Loucy (cell line): ENCODE data around the gene HACD4.

Source experiments
- EZH2phosphoT487 ChIP-seq: fragments of 200-600 bp; IDR thresholded peaks from 2 replicates; pipeline ENCODE4 v1.6.1; 2018; ENCODE audit warnings: antibody characterized with exemption, mild to moderate bottlenecking, moderate library complexity, borderline replicate concordance
- TF ChIP-seq, protein P1 (sequence below): fragments of 200-600 bp; sonication (generic); conservative IDR thresholded peaks from 2 replicates; pipeline ENCODE4 v1.5.1; 2014; ENCODE audit warnings: mild to moderate bottlenecking, antibody characterized with exemption, low read length

DNA sequence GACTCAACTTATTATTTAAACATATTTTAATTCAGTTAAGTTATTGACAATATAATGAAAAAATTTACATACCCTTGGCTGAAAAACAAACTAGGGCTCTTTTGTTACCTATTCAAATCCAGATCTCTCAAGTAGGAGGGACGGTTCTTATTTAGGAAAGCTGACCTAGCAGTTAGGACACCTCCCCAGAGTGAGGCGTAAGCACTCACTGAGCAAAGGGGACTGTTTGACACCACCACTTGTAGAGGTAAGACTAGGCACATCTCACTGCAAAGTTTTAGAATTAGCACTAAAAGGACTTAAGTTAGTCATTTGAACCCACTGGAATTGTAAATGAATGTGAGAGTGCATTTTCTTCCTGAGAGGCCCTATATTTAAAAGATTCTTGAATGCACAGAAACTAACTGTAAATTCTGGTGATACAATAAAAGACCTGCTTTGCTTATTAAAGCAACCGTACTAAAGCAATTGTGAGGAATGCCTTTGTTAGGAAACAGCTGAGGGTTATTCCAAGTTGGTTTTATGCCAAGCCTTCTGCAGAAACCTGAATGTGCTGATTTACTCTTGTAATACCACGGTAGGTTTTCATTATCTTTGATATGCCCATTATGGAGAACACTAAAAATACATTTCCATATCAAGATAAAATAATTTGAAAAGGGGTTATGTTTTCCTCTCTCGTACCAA, 16.2 kb downstream of the HACD4 start:
- TF ChIP-seq, protein P1, sequence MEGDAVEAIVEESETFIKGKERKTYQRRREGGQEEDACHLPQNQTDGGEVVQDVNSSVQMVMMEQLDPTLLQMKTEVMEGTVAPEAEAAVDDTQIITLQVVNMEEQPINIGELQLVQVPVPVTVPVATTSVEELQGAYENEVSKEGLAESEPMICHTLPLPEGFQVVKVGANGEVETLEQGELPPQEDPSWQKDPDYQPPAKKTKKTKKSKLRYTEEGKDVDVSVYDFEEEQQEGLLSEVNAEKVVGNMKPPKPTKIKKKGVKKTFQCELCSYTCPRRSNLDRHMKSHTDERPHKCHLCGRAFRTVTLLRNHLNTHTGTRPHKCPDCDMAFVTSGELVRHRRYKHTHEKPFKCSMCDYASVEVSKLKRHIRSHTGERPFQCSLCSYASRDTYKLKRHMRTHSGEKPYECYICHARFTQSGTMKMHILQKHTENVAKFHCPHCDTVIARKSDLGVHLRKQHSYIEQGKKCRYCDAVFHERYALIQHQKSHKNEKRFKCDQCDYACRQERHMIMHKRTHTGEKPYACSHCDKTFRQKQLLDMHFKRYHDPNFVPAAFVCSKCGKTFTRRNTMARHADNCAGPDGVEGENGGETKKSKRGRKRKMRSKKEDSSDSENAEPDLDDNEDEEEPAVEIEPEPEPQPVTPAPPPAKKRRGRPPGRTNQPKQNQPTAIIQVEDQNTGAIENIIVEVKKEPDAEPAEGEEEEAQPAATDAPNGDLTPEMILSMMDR: no peak
- TF ChIP-seq EZH2phosphoT487: no peak
